Progenitor cell of endocrine pancreas (in vitro differentiated cells): ENCODE results near the gene DSCAML1. TPM values are rescaled to one million over a fixed set of nuclear protein-coding genes. Genes with fewer than 3 reads are reported as not detected.

Experiments used
- DNase-seq: peaks from one replicate; pipeline ENCODE4 v3.0.0; 2021; ENCODE audit warnings: low spot score; ENCODE audit not compliant: unreplicated experiment
- H3K27ac Mint-ChIP-seq: 2 replicates; pipeline ENCODE4 v1.8.0; 2021; ENCODE audit warnings: mild to moderate bottlenecking, moderate library complexity, mixed read lengths
- H3K27me3 Mint-ChIP-seq: 2 replicates; pipeline ENCODE4 v1.8.0; 2021; ENCODE audit warnings: mixed read lengths
- H3K36me3 Mint-ChIP-seq: 2 replicates; pipeline ENCODE4 v1.8.0; 2022; ENCODE audit warnings: mixed read lengths; ENCODE audit not compliant: insufficient read depth
- H3K4me1 Mint-ChIP-seq: 2 replicates; pipeline ENCODE4 v1.8.0; 2021; ENCODE audit warnings: low read depth, mixed read lengths
- H3K4me3 Mint-ChIP-seq: 2 replicates; pipeline ENCODE4 v1.8.0; 2021; ENCODE audit warnings: low read depth, mild to moderate bottlenecking, moderate library complexity, mixed read lengths
- H3K9me3 Mint-ChIP-seq: 2 replicates; pipeline ENCODE4 v1.8.0; 2021; ENCODE audit warnings: low read depth, mixed read lengths
- CTCF ChIP-seq: fragments of 200-600 bp; sonication (generic); IDR thresholded peaks from one replicate; pipeline ENCODE4 v1.5.0; 2021; ENCODE audit warnings: antibody characterized with exemption, mild to moderate bottlenecking; ENCODE audit not compliant: unreplicated experiment
- total RNA-seq: library from RNA; stranded (reverse); gene quantifications from 2 replicates; pipeline ENCODE4 v1.2.1, GENCODE V29; 2021

The DSCAML1 gene
- total RNA-seq, 1 donor from 2014 or later = 2.7 TPM

GRCh38 chr11:117633976-117634755 is 162.8 kb downstream of the DSCAML1 start:
- TF ChIP-seq CTCF = no peak
- Mint-ChIP-seq H3K9me3 (no peaks in the 10 kb centered on the region), H3K36me3 (no peaks in the 10 kb centered on the region), H3K27me3 (peaks cover 35% of the 10 kb centered on the region), H3K4me1 (no peaks in the 10 kb centered on the region), H3K27ac (no peak overlapping the region), H3K4me3 (no peak overlapping the region)
- DNase-seq = no peak

- Mint-ChIP-seq H3K27me3 (peaks cover 43% of the 10 kb centered on the region), H3K4me1 (no peaks in the 10 kb centered on the region), H3K9me3 (no peaks in the 10 kb centered on the region), H3K4me3 (no peak overlapping the region), H3K36me3 (no peaks in the 10 kb centered on the region), H3K27ac (no peak overlapping the region)
- no peak for TF ChIP-seq CTCF
- no peak for DNase-seq
Measured at GRCh38 chr11:117633186-117633754, 163.7 kb downstream of the DSCAML1 start.

GRCh38 chr11:117632306-117632705 is 164.7 kb downstream of the DSCAML1 start:
- no peak for DNase-seq
- TF ChIP-seq CTCF = no peak
- Mint-ChIP-seq H3K27me3 (peaks cover 47% of the 10 kb centered on the region), H3K36me3 (no peaks in the 10 kb centered on the region), H3K4me3 (no peak overlapping the region), H3K27ac (no peak overlapping the region), H3K9me3 (no peaks in the 10 kb centered on the region), H3K4me1 (no peaks in the 10 kb centered on the region)

GRCh38 chr11:117631336-117632140 is 165.5 kb downstream of the DSCAML1 start:
- Mint-ChIP-seq H3K27me3 (peaks cover 50% of the 10 kb centered on the region), H3K9me3 (no peaks in the 10 kb centered on the region), H3K4me3 (no peak overlapping the region), H3K36me3 (no peaks in the 10 kb centered on the region), H3K4me1 (no peaks in the 10 kb centered on the region), H3K27ac (no peak overlapping the region)
- TF ChIP-seq CTCF = no peak
- no peak for DNase-seq

GRCh38 chr11:117629891-117630538 is 167.0 kb downstream of the DSCAML1 start:
- H3K4me1 Mint-ChIP-seq = peaks cover 2% of the 10 kb centered on the region
- no peaks in the 10 kb centered on the region for H3K36me3 Mint-ChIP-seq
- H3K9me3 Mint-ChIP-seq = no peaks in the 10 kb centered on the region

More at GRCh38 chr11:117629891-117630538, 167.0 kb downstream of the DSCAML1 start:
- Mint-ChIP-seq H3K27ac (no peak overlapping the region), H3K27me3 (peaks cover 39% of the 10 kb centered on the region), H3K4me3 (no peak overlapping the region)
- no peak for DNase-seq
- no peak for TF ChIP-seq CTCF
